Measurements from ENCODE around the gene MAPK13. TPM values are rescaled to one million over a fixed set of nuclear protein-coding genes. Genes with fewer than 3 reads are reported as not detected.

MAPK13 gene
- 19.1 and 22.4 TPM in 2 replicates for total RNA-seq

GRCh38 chr6:36129941-36130666, at the start of gene MAPK13:
Gene MAPK13 (plus strand): TSS chr6:36130513. CDS start chr6:36130583, 70 bp downstream.

Other genes with a start within 250 kb of the MAPK13 start
- gene SRPK1, start 209.4 kb upstream of the MAPK13 start, total RNA-seq, result 29.0 and 72.0 TPM in 2 replicates
- 0.49 TPM in 1 of 2 replicates, not detected in the other for gene SLC26A8, start 105.9 kb upstream of the MAPK13 start, total RNA-seq
- gene MAPK14, start 102.7 kb upstream of the MAPK13 start, total RNA-seq, result 31.7 and 33.4 TPM in 2 replicates
- gene BRPF3, start 66.2 kb downstream of the MAPK13 start, total RNA-seq, result 13.2 and 13.3 TPM in 2 replicates
- not detected in 2 replicates for gene PNPLA1, start 139.5 kb downstream of the MAPK13 start, total RNA-seq
- not detected in 2 replicates for gene BNIP5, start 206.4 kb downstream of the MAPK13 start, total RNA-seq

Data from mesangial cell (primary cell).